ENCODE measurements around the gene CUL2.
A peak's percentile ranks its signal among the peaks of the same experiment; 100 is the strongest.
"Not testable (repeated sequence)": the region's sequence is repeated elsewhere in the genome, so short reads cannot be mapped to it uniquely, and the experiment has no call there.

The CUL2 gene

GRCh38 chr10:35020481-35020880, 69.7 kb downstream of the CUL2 start:
- DNase-seq (ENCODE audit: low spot score), result no peak
- FAIRE-seq, result no peak

GRCh38 chr10:35019041-35020024, 70.8 kb downstream of the CUL2 start:
- no peak for FAIRE-seq
- DNase-seq (ENCODE audit: low spot score), result no peak

- FAIRE-seq, result no peak
Measured at GRCh38 chr10:35017608-35018007, 72.5 kb downstream of the CUL2 start.

GRCh38 chr10:35015843-35016408, 74.2 kb downstream of the CUL2 start:
- no peak for FAIRE-seq

More at GRCh38 chr10:35017608-35018007, 72.5 kb downstream of the CUL2 start:
- no peak for DNase-seq (ENCODE audit: low spot score)

GRCh38 chr10:35012781-35013180, 77.4 kb downstream of the CUL2 start:
- no peak for DNase-seq (ENCODE audit: low spot score)

More at GRCh38 chr10:35015843-35016408, 74.2 kb downstream of the CUL2 start:
- DNase-seq (ENCODE audit: low spot score), result no peak

GRCh38 chr10:35011771-35012191, 78.4 kb downstream of the CUL2 start:
- DNase-seq (ENCODE audit: low spot score) (no peak), FAIRE-seq (no peak)

More at GRCh38 chr10:35012781-35013180, 77.4 kb downstream of the CUL2 start:
- no peak for FAIRE-seq

GRCh38 chr10:35007858-35008301, 82.3 kb downstream of the CUL2 start:
- FAIRE-seq, result no peak
- no peak for DNase-seq (ENCODE audit: low spot score)

GRCh38 chr10:35006836-35007235, 83.3 kb downstream of the CUL2 start:
- FAIRE-seq, result no peak

GRCh38 chr10:35005868-35006267, 84.3 kb downstream of the CUL2 start:
- peak; percentile 77 for DNase-seq (ENCODE audit: low spot score)
- no peak for FAIRE-seq

More at GRCh38 chr10:35006836-35007235, 83.3 kb downstream of the CUL2 start:
- no peak for DNase-seq (ENCODE audit: low spot score)

- FAIRE-seq (peak; percentile 55), DNase-seq (ENCODE audit: low spot score) (no peak)
Measured at GRCh38 chr10:35004651-35005050, 85.5 kb downstream of the CUL2 start.

GRCh38 chr10:35003906-35004305, 86.2 kb downstream of the CUL2 start:
- FAIRE-seq (no peak), DNase-seq (ENCODE audit: low spot score) (no peak)

GRCh38 chr10:35000936-35001335, 89.2 kb downstream of the CUL2 start:
- FAIRE-seq, result no peak

GRCh38 chr10:34999532-34999931, 90.6 kb downstream of the CUL2 start:
- DNase-seq (ENCODE audit: low spot score) (no peak), FAIRE-seq (no peak)

More at GRCh38 chr10:35000936-35001335, 89.2 kb downstream of the CUL2 start:
- no peak for DNase-seq (ENCODE audit: low spot score)

- FAIRE-seq (no peak), DNase-seq (ENCODE audit: low spot score) (no peak)
Measured at GRCh38 chr10:34998940-34999339, 91.2 kb downstream of the CUL2 start.

GRCh38 chr10:34996843-34997242, 93.3 kb downstream of the CUL2 start:
- no peak for DNase-seq (ENCODE audit: low spot score)
- no peak for FAIRE-seq

GRCh38 chr10:34995925-34996324, 94.2 kb downstream of the CUL2 start:
- no peak for DNase-seq (ENCODE audit: low spot score)
- no peak for FAIRE-seq

- peak; percentile 93 for DNase-seq (ENCODE audit: low spot score)
- no peak for FAIRE-seq
Measured at GRCh38 chr10:34994565-34995142, 95.5 kb downstream of the CUL2 start.

- DNase-seq (ENCODE audit: low spot score) (no peak), FAIRE-seq (no peak)
Measured at GRCh38 chr10:34993782-34994181, 96.4 kb downstream of the CUL2 start.

- not testable (repeated sequence) for FAIRE-seq; DNase-seq (ENCODE audit: low spot score)
Measured at GRCh38 chr10:34991117-34991516, 99.0 kb downstream of the CUL2 start.

- DNase-seq (ENCODE audit: low spot score), result no peak
- FAIRE-seq, result no peak
Measured at GRCh38 chr10:34988397-34989067, 101.6 kb downstream of the CUL2 start.

- no peak for FAIRE-seq
- DNase-seq (ENCODE audit: low spot score), result no peak
Measured at GRCh38 chr10:34985823-34986222, 104.3 kb downstream of the CUL2 start.

All from urothelium cell line (cell line).